ENCODE results near the gene TRIM71. TPM values are rescaled to one million over a fixed set of nuclear protein-coding genes. Genes with fewer than 3 reads are reported as not detected.
"Not testable (repeated sequence)": the region's sequence is repeated elsewhere in the genome, so short reads cannot be mapped to it uniquely, and the experiment has no call there.

Gene TRIM71
- total RNA-seq, 4 donors from 2014 or later, result 0.48 TPM; not detected in 3

- no peaks in the 10 kb centered on the region for H3K9me3 ChIP-seq
- DNase-seq, result no peak
- no peaks in the 10 kb centered on the region for H3K4me1 ChIP-seq
- H3K27me3 ChIP-seq, result no peaks in the 10 kb centered on the region
- H3K36me3 ChIP-seq, result no peaks in the 10 kb centered on the region
- no peak for TF ChIP-seq CTCF (IDR thresholded peaks at IDR 0.05)
- no peak for TF ChIP-seq POLR2A (IDR thresholded peaks at IDR 0.05)
- intact Hi-C loops (cut with DNase I; ENCODE audit: low total_unique reads), result no loop called here
- H3K27ac ChIP-seq, result no peak overlapping the region
- H3K4me3 ChIP-seq, result no peak overlapping the region
These were observed 25.2 kb downstream of the TRIM71 start for GRCh38 chr3:32842987-32843386.

- no peaks in the 10 kb centered on the region for H3K4me1 ChIP-seq
- no peak overlapping the region for H3K27ac ChIP-seq
- no peaks in the 10 kb centered on the region for H3K36me3 ChIP-seq
- intact Hi-C loops (cut with DNase I; ENCODE audit: low total_unique reads), result no loop called here
- no peak for TF ChIP-seq POLR2A (IDR thresholded peaks at IDR 0.05)
- no peak for TF ChIP-seq CTCF (IDR thresholded peaks at IDR 0.05)
- no peak overlapping the region for H3K4me3 ChIP-seq
- H3K27me3 ChIP-seq, result no peaks in the 10 kb centered on the region
- no peaks in the 10 kb centered on the region for H3K9me3 ChIP-seq
- no peak for DNase-seq
These were observed 25.9 kb downstream of the TRIM71 start for GRCh38 chr3:32843510-32844321.

- Histone ChIP-seq H3K4me1 (no peaks in the 10 kb centered on the region), H3K27ac (no peak overlapping the region), H3K36me3 (no peaks in the 10 kb centered on the region), H3K27me3 (no peaks in the 10 kb centered on the region), H3K9me3 (no peaks in the 10 kb centered on the region), H3K4me3 (no peak overlapping the region)
- intact Hi-C loops (cut with DNase I; ENCODE audit: low total_unique reads), result no loop called here
- TF ChIP-seq POLR2A (IDR thresholded peaks at IDR 0.05) (no peak), CTCF (IDR thresholded peaks at IDR 0.05) (no peak)
- no peak for DNase-seq
These were observed 26.5 kb downstream of the TRIM71 start for GRCh38 chr3:32844322-32844654.

GRCh38 chr3:32844914-32845313 is 27.1 kb downstream of the TRIM71 start:
- no peak for DNase-seq
- H3K4me3 ChIP-seq, result no peak overlapping the region
- no peak overlapping the region for H3K27ac ChIP-seq
- no peaks in the 10 kb centered on the region for H3K4me1 ChIP-seq
- no peaks in the 10 kb centered on the region for H3K27me3 ChIP-seq
- H3K36me3 ChIP-seq, result no peaks in the 10 kb centered on the region
- H3K9me3 ChIP-seq, result no peaks in the 10 kb centered on the region
- no peak for TF ChIP-seq CTCF (IDR thresholded peaks at IDR 0.05)
- no peak for TF ChIP-seq POLR2A (IDR thresholded peaks at IDR 0.05)
- intact Hi-C loops (cut with DNase I; ENCODE audit: low total_unique reads), result no loop called here

GRCh38 chr3:32845546-32845945 is 27.7 kb downstream of the TRIM71 start:
- DNase-seq; H3K27ac ChIP-seq; intact Hi-C loops (cut with DNase I; ENCODE audit: low total_unique reads); H3K9me3 ChIP-seq; H3K4me1 ChIP-seq; H3K27me3 ChIP-seq; H3K36me3 ChIP-seq; H3K4me3 ChIP-seq: not testable (repeated sequence)

- H3K27ac ChIP-seq; H3K4me1 ChIP-seq; intact Hi-C loops (cut with DNase I; ENCODE audit: low total_unique reads); H3K4me3 ChIP-seq; H3K9me3 ChIP-seq; H3K27me3 ChIP-seq; H3K36me3 ChIP-seq; DNase-seq: not testable (repeated sequence)
These were observed 29.2 kb downstream of the TRIM71 start for GRCh38 chr3:32847045-32847444.
